ENCODE measurements around the gene ADAM8. TPM values are rescaled to one million over a fixed set of nuclear protein-coding genes. Genes with fewer than 3 reads are reported as not detected.

ADAM8 gene
- total and polyA plus RNA-seq, 2 of the 4 experiments (the other 2 are of a cell fraction), result under 0.01 to 0.74 TPM

GRCh38 chr10:133297504-133297903 lies 20.8 kb upstream of the ADAM8 start:
- no peak overlapping the region for H3K27ac ChIP-seq (ENCODE audit: insufficient read depth, low read length)
- H2AK9ac ChIP-seq (replicated peaks; ENCODE audit: low read depth, low read length, poor library complexity), result no peak overlapping the region
- no peak overlapping the region for H3K4ac ChIP-seq (ENCODE audit: low read depth, low read length)
- in situ Hi-C loops (cut with MboI; ENCODE audit: low sequenced_read_pairs) (no loop called here), dilution Hi-C loops (cut with HindIII; ENCODE audit: low sequenced_read_pairs, unreplicated experiment) (no loop called here), intact Hi-C loops (cut with micrococcal nuclease) (no loop called here)
- H3K4me2 ChIP-seq (ENCODE audit: low read depth, low read length), result no peak overlapping the region
- no peak overlapping the region for H3K4me3 ChIP-seq (ENCODE audit: insufficient read depth, low read depth, low read length)
- H3K18ac ChIP-seq (ENCODE audit: low read depth, low read length), result no peak overlapping the region
- H4K8ac ChIP-seq (ENCODE audit: low read depth in 2 of 2, low read length in 2 of 2), result no peak overlapping the region
- H3K4me1 ChIP-seq (ENCODE audit: control insufficient read depth, insufficient read depth, low read length), result peaks cover 9% of the 10 kb centered on the region
- ATAC-seq (ENCODE audit: low read depth), result no peak
- no peaks in the 10 kb centered on the region for H3K9me3 ChIP-seq (ENCODE audit: control insufficient read depth, insufficient read depth, low read length)
- WGBS, 2 experiments (ENCODE audit: extremely low coverage in 2 of 2, insufficient read length in 1 of 2), result 93% methylated on average over 5 of the region's 10 CpGs; no CpG with 5 or more reads in 1 of the 2 experiments
- ChIA-PET CTCF (no interaction called here), POLR2A (ENCODE audit: unreplicated experiment) (no interaction called here)
- H3K36me3 ChIP-seq (ENCODE audit: control insufficient read depth, insufficient read depth, low read length), result peaks cover 67% of the 10 kb centered on the region
- peaks cover 9 to 11% of the 10 kb centered on the region in 2 experiments; a peak in 3 of 4 replicates for H3K79me1 ChIP-seq (ENCODE audit: low read depth in 1 of 2, low read length in 2 of 2)
- H4K5ac ChIP-seq (ENCODE audit: low read depth, low read length), result no peak overlapping the region
- H3K56ac ChIP-seq (ENCODE audit: extremely low read depth, insufficient read depth, low read length), result no peak overlapping the region
- TF ChIP-seq MAFK (IDR thresholded peaks at IDR 0.05; ENCODE audit: low read depth, low read length), result no peak
- no peak for TF ChIP-seq RCOR1 (IDR thresholded peaks at IDR 0.05; ENCODE audit: insufficient replicate concordance, low read length)
- no peak for TF ChIP-seq CEBPB (IDR thresholded peaks at IDR 0.05; ENCODE audit: low read depth, low read length)
- TF ChIP-seq ELK1 (IDR thresholded peaks at IDR 0.05; ENCODE audit: borderline replicate concordance, low read depth, low read length), result no peak
- TF ChIP-seq RAD21 (IDR thresholded peaks at IDR 0.05; ENCODE audit: low read length), result no peak
- TF ChIP-seq NFE2L2 (IDR thresholded peaks at IDR 0.05; ENCODE audit: low read depth, low read length), result no peak
- no peak for TF ChIP-seq USF2 (IDR thresholded peaks at IDR 0.05; ENCODE audit: low read depth, low read length)
- TF ChIP-seq FOS (IDR thresholded peaks at IDR 0.05; ENCODE audit: low read depth, low read length), result no peak
- TF ChIP-seq RFX5 (IDR thresholded peaks at IDR 0.05; ENCODE audit: low read depth, low read length), result no peak
- no peak for TF ChIP-seq MAZ (IDR thresholded peaks at IDR 0.05; ENCODE audit: borderline replicate concordance, low read depth, low read length)
- no peak for TF ChIP-seq SMC3 (IDR thresholded peaks at IDR 0.05; ENCODE audit: low read depth, low read length)
- TF ChIP-seq MXI1 (IDR thresholded peaks at IDR 0.05; ENCODE audit: borderline replicate concordance, low read depth, low read length), result no peak
- no peak for TF ChIP-seq CTCF (conservative IDR thresholded peaks at IDR 0.05; ENCODE audit: low read depth, low read length)
- TF ChIP-seq POLR2A (IDR thresholded peaks at IDR 0.05; ENCODE audit: low read depth, low read length), result no peak
- TF ChIP-seq CHD1 (IDR thresholded peaks at IDR 0.05; ENCODE audit: low read depth, low read length), result no peak
- no peak for TF ChIP-seq BHLHE40 (IDR thresholded peaks at IDR 0.05; ENCODE audit: low read depth, low read length)
- DNase-seq, result no peak
- no peaks in the 10 kb centered on the region for H3K27me3 ChIP-seq (ENCODE audit: control insufficient read depth, insufficient read depth, low read length)
- no peak overlapping the region for H3K14ac ChIP-seq (replicated peaks; ENCODE audit: low read depth, low read length)
- H2BK15ac ChIP-seq (ENCODE audit: low read depth, low read length), result no peak overlapping the region
- peaks cover 9% of the 10 kb centered on the region for H3K9me1 ChIP-seq (ENCODE audit: insufficient read depth, low read length)
- H3K23ac ChIP-seq (ENCODE audit: low read depth, low read length), result no peak overlapping the region
- H2BK5ac ChIP-seq (ENCODE audit: low read depth, low read length, poor library complexity, severe bottlenecking), result no peak overlapping the region
- peaks cover 5% of the 10 kb centered on the region for H4K20me1 ChIP-seq (ENCODE audit: insufficient read depth, low read length)
- no peak overlapping the region for H2BK120ac ChIP-seq (ENCODE audit: low read depth, low read length)
- no peak overlapping the region for H4K91ac ChIP-seq (ENCODE audit: insufficient read depth, low read depth, low read length)
- no peak overlapping the region for H2AK5ac ChIP-seq (ENCODE audit: low read depth, low read length)
- H2BK20ac ChIP-seq (ENCODE audit: low read depth, low read length), result no peak overlapping the region
- no peak overlapping the region for H2AFZ ChIP-seq (replicated peaks; ENCODE audit: low read length, poor library complexity)
- no peak overlapping the region for H3K9ac ChIP-seq (ENCODE audit: low read depth, low read length)
- BruUV-seq (replicated peaks), result no TSS peak
